GM18526 (cell line): ENCODE data around the gene CD37.

Experiments
- POLR2A ChIP-seq: IDR thresholded peaks from 3 replicates; pipeline ENCODE4 v1.6.1; 2011; ENCODE audit not compliant: insufficient read length; ENCODE audit errors: extremely low read depth

Gene CD37

DNA sequence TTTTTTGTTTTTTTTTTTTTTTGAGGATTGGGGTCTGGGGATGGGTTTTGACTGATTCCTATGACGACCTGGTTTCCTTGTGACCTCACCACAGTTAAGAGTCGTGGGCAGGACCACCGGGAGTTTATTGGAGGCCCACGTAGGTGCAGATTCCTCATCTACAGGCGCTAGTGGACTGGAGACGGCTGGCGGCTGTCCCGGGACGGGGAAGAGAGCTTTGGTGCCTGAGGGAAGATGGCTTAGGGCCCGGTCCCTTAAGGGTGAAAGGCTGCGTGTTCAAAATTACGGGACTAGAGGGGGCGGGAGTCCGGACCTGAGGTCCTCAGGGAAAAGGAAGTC lies 27.7 kb downstream of the CD37 start:
- no peak for TF ChIP-seq POLR2A

DNA sequence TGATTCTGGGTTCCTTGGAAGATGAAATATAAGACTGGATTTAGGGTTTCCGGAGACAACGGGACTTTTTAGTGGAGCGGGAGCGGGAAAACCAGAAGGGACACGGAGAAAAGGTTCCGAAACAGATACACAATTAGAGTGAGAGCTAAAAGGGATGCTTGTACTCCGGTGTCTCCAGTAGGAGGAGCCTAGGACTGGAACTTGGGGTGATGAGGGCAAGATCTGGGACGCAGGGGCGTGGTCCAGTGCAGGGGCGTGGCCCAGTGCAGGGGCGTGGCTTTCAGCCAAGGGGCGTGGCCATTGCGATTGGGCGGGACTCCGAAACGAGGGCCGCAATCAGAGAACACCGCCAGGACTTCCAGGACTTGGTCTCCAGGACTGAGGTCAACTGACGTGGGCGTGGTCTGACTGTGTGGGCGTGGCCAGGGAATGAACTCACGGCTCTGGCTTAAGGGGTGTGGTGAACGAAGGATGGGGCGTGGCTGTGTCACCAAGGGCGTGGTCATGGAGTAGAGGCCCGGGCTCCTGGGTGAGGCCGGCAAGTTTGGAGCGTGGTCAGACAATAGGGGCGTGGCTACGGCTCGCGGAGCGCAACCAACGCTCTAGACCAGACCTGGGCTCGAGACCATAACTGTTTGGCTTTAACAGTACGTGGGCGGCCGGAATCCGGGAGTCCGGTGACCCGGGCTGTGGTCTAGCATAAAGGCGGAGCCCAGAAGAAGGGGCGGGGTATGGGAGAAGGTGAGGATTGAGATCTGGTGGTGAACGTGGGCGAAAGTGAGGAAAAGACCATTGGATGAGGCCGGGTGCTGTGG lies 28.3 kb downstream of the CD37 start, which contains the start of gene DKKL1:
Gene DKKL1, plus strand, starts transcription at position 610 of the 815 bp plus-strand sequence. Its CDS starts 122 bp downstream, at position 732.
- TF ChIP-seq POLR2A = no peak

DNA sequence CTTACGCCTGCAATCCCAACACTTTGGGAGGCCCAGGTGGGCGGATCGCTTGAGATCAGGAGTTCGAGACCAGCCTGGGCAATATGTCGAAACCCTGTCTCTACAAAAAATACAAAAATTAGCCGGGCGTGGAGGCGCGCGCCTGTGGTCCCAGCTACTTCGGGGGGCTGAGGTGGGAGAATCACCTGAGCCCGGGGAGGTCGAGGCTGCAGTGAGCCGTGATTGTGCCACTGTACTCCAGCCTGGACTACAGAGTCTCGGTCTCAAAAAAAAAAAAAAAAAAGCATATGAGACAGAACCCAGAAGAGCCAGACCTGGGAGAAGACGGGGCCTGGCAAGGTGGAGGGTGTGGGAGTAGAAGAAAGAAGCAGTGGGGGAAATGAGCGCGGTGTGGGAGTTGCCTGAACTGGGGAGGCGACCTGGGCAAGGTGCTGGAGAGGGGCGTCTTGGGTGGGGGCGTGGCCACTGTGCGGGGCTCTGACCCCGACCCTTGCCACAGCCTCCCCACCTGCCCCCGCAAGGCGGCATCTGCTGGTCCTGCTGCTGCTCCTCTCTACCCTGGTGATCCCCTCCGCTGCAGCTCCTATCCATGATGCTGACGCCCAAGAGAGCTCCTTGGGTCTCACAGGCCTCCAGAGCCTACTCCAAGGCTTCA lies 29.0 kb downstream of the CD37 start:
- TF ChIP-seq POLR2A = no peak

DNA sequence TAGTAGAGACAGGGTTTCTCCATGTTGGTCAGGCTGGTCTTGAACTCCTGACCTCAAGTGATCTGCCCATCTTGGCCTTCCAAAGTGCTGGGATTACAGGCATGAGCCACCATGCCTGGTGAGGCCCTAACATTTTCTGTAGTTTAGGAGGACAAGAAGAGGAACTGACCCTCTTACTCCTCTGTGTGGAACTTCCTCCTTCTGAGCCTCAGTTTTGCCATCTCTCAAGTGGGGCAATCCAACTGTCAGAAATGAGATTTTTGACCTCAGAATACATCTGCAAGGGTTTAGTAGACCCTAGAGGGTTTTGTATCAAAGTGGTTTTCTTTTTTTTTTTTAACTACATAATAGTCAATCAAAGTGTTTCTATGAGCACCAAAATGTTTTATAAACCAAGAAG lies 30.9 kb downstream of the CD37 start:
- TF ChIP-seq POLR2A = no peak

DNA sequence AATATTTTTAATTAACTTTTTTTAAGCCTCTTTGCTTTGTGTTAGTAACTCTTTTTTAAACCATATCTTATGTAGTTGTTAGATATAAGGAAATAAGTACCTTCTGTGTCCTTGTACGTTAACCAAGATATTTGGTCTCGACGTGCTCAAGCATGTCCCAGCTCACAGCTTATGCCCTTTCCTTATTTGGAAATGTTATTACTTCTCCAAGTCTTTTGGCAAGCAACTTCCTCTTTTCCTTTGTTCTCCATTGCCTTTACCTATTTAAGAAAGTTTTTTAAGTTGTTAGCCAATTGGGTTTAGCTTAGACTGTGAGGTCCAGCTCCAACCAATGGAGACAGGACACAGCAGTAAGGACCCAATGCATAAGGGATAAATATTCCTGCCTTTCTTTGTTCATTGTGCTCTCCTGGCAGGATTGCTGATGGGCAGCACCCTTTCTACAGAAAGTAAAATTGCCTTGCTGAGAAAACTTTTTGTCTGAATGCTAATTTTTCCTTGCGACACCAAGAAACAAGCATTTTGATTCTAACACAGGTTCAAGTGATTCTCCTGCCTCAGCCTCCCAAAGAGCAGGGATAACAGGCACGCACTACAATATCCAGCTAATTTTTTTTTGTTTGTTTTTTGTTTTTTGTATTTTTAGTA lies 33.6 kb downstream of the CD37 start:
- TF ChIP-seq POLR2A = no peak

DNA sequence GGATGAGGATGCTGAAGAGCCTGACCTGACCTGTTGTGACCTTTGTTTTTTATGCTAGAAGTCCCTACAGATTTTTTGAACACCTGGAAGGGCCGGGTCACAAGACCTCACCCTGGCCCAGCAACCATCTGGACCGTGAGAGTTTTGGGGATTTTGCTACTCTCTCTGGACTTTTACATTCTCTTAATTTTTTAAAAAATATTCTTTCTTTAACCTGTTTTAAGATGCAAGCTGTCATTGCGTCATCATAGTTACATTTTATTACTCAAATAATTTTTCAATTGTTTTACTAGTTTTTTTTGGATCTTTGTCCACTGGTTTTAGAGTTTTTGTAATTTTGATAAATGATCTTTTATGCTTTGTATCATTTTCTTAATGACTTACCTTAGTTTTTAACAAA lies 36.0 kb downstream of the CD37 start:
- TF ChIP-seq POLR2A = no peak

DNA sequence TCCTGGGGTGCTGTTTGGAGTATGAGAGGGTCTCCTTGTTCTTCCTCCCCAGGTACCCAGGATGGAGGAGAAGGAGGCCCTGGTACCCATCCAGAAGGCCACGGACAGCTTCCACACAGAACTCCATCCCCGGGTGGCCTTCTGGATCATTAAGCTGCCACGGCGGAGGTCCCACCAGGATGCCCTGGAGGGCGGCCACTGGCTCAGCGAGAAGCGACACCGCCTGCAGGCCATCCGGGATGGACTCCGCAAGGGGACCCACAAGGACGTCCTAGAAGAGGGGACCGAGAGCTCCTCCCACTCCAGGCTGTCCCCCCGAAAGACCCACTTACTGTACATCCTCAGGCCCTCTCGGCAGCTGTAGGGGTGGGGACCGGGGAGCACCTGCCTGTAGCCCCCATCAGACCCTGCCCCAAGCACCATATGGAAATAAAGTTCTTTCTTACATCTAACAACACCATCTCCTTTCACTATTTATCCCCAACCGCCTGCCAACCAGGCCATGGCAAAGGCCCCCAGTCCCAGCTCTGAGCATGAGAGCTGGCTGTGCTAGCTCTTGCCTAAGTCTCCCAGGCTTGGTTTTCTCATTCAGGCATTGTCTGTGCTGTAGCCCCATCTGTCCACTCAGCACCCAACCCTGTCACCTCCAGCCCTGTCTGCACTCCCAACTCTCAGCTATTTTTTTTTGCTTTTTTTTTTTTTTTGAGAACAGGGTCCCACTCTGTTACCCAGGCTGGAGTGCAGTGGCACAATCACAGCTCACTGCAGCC lies 39.6 kb downstream of the CD37 start:
- no peak for TF ChIP-seq POLR2A

DNA sequence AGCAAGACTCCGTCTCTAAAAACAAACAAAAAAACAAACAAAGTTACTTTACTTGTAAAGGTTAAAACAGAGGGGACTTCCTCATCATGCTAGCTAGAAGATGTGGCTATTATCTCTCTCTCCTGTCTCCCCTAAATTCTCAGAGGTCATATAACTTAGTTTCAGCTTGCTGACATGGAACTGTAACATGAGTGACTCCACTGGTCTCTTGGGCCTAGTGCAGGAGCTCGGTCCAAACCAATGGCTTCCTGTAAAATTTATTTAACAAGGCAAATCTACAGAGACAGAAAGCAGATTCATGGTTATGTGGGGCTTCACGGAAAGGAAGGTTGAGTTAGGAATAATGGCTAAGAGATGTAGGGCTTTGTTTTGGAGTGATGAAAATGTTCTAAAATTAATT lies 43.3 kb downstream of the CD37 start:
- TF ChIP-seq POLR2A = no peak

DNA sequence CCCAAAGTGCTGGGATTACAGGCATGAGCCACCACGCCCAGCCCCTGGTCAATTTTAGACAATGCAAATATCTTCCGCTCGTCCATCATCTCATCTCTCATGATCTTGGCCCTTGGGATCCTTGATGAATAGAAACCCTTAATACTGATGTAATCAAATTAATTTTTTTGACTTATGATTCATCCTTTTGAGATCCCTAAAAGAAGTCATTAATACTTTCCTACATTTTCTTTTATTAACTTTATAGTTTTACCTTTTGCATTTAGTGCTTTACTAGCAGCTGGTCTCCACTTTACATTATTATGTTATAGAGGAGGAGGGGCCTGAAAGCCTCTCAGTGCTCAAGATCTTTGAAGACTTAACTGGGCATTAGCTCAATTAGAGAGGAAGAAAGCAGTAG lies 45.2 kb downstream of the CD37 start:
- no peak for TF ChIP-seq POLR2A

DNA sequence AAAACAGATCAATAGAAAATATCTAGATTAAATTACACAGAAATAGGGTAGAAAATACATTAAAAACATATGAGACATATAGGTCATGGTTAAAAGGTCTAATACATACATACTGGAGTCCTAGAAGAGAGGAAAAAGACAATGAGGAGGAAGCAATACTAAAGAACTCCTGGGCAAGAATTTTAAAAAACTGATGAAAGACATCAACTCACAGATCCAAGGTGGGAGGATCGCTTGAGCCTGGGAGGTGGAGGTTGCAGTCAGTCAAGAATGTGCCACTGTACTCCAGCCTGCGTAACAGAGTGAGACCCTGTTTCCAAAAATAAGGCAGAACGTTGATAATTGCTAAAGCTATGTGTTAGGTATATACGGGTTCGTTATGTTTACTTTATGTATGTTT lies 47.4 kb downstream of the CD37 start:
- no peak for TF ChIP-seq POLR2A

DNA sequence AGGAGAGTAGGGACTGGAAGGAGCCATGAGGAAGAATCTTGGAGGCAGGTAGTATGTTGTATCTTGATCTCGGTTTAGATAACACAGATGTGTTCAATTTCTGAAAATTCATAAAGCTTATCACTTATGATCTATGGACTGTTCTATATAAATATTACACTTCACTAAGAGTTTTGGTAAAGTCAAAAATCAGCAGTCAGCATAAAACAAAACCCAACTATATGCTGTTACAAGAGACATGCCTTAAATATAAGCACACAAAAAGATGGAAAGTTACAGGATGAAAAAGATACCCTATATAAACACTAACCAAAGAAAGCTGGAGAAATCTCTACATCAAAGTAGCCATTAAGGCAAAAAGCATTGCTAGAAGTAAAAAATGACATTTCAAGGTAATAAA lies 48.4 kb downstream of the CD37 start:
- TF ChIP-seq POLR2A = no peak

DNA sequence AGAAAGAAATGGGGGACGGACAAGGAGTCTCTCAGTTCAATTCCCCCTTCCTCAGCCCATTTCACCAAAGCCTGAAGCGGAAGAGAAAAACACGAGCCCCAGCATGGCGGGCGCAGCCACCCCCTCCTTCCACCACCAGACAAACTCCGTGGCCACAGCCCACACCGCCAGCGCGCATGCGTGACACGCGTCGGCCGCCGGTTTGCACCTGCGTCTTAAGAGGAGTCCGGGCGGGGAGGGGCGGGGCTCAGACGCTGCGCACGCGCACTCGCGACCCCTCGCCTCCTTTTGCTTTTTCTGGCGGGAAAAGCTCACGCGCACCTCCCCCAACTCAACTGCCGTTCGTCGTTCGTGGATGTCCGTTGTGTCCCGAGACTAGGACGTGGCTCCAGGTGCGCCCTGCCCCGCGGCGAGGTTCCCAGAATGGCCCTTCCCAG lies 52.7 kb downstream of the CD37 start, which contains the start of gene KASH5:
Gene KASH5, plus strand, starts transcription at position 314 of the 437 bp plus-strand sequence. CDS start 2,635 bp downstream, outside the sequence.
- TF ChIP-seq POLR2A = peak; percentile 39

DNA sequence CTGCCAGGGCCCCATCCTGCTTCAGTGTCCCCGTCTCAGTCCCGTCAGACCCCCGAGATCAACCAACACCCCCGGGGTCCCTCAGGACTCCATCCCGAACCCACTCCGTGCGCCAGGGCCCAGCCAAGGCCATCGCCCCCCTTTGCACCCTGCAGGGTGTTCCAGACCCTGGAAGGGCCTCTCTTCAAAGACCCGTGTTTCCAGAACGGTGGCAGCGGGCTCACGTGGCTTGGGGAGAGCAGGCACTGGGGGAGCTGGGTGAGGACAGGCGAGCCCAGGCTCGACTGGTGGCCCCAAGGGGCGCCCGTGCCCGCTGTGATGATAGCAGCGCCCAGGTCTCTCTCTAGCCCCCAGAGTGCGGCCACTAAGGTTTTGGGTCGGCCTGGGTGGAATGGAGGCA lies 54.2 kb downstream of the CD37 start:
- TF ChIP-seq POLR2A = no peak
